MG63 (cell line): ENCODE measurements around the gene KBTBD7. TPM values are rescaled to one million over a fixed set of nuclear protein-coding genes. Genes with fewer than 3 reads are reported as not detected.

Source experiments
- DNase-seq: peaks from one replicate; pipeline ENCODE4 v3.0.0-alpha.2; 2020
- H3K27me3 ChIP-seq: fragments of 250-450 bp; sonication (Bioruptor Pico); 2 replicates; pipeline ENCODE4 v1.5.1; 2020; ENCODE audit warnings: mild to moderate bottlenecking, moderate library complexity
- H3K36me3 ChIP-seq: fragments of 250-450 bp; sonication (Bioruptor Pico); 2 replicates; pipeline ENCODE4 v1.5.1; 2020; ENCODE audit warnings: mild to moderate bottlenecking, moderate library complexity
- H3K4me3 ChIP-seq: fragments of 250-450 bp; sonication (Bioruptor Pico); 2 replicates; pipeline ENCODE4 v1.5.1; 2020; ENCODE audit warnings: mild to moderate bottlenecking, moderate library complexity
- H3K9me3 ChIP-seq: fragments of 250-450 bp; sonication (Bioruptor Pico); 2 replicates; pipeline ENCODE4 v1.5.1; 2020; ENCODE audit warnings: mild to moderate bottlenecking, moderate library complexity
- total RNA-seq: library from RNA; depleted of rRNA; stranded (reverse); fragments of >200 nt; shearing (Covaris generic); gene quantifications from 2 replicates; pipeline ENCODE4 v1.2.3, GENCODE V29; 2014; ENCODE audit warnings: low replicate concordance; rRNA removed

Gene KBTBD7
- total RNA-seq, 1 experiment from 2014 or later = 2.6 TPM

- Histone ChIP-seq H3K9me3 (peaks cover 6% of the 10 kb centered on the region), H3K4me3 (no peak overlapping the region), H3K36me3 (no peaks in the 10 kb centered on the region), H3K27me3 (no peaks in the 10 kb centered on the region)
- no peak for DNase-seq
Observed at GRCh38 chr13:41157048-41157717, 37.2 kb downstream of the KBTBD7 start.

GRCh38 chr13:41156620-41157019 lies 37.7 kb downstream of the KBTBD7 start:
- Histone ChIP-seq H3K4me3 (no peak overlapping the region), H3K27me3 (no peaks in the 10 kb centered on the region), H3K36me3 (no peaks in the 10 kb centered on the region), H3K9me3 (peaks cover 7% of the 10 kb centered on the region)
- no peak for DNase-seq

GRCh38 chr13:41154042-41154441 lies 40.3 kb downstream of the KBTBD7 start:
- DNase-seq = no peak
- Histone ChIP-seq H3K36me3 (no peaks in the 10 kb centered on the region), H3K27me3 (no peaks in the 10 kb centered on the region), H3K4me3 (no peak overlapping the region), H3K9me3 (peaks cover 24% of the 10 kb centered on the region)

- no peak overlapping the region for H3K4me3 ChIP-seq
- H3K9me3 ChIP-seq = peaks cover 37% of the 10 kb centered on the region
- H3K27me3 ChIP-seq = no peaks in the 10 kb centered on the region
- DNase-seq = no peak
- H3K36me3 ChIP-seq = no peaks in the 10 kb centered on the region
Observed at GRCh38 chr13:41152005-41152404, 42.4 kb downstream of the KBTBD7 start.

GRCh38 chr13:41150058-41150457 lies 44.3 kb downstream of the KBTBD7 start:
- no peak for DNase-seq
- Histone ChIP-seq H3K4me3 (no peak overlapping the region), H3K27me3 (no peaks in the 10 kb centered on the region), H3K36me3 (no peaks in the 10 kb centered on the region), H3K9me3 (peaks cover 41% of the 10 kb centered on the region)

- DNase-seq = no peak
- Histone ChIP-seq H3K36me3 (no peaks in the 10 kb centered on the region), H3K27me3 (no peaks in the 10 kb centered on the region), H3K9me3 (peaks cover 38% of the 10 kb centered on the region), H3K4me3 (no peak overlapping the region)
Observed at GRCh38 chr13:41148419-41149283, 45.7 kb downstream of the KBTBD7 start.

GRCh38 chr13:41145136-41145908 lies 49.0 kb downstream of the KBTBD7 start:
- Histone ChIP-seq H3K27me3 (no peaks in the 10 kb centered on the region), H3K9me3 (peaks cover 29% of the 10 kb centered on the region), H3K36me3 (no peaks in the 10 kb centered on the region; the same call in 1 of the 2 replicates), H3K4me3 (no peak overlapping the region)
- DNase-seq = peak; percentile 25

GRCh38 chr13:41144576-41144975 lies 49.8 kb downstream of the KBTBD7 start:
- Histone ChIP-seq H3K4me3 (no peak overlapping the region), H3K27me3 (no peaks in the 10 kb centered on the region), H3K36me3 (no peaks in the 10 kb centered on the region; the same call in 1 of the 2 replicates), H3K9me3 (peaks cover 21% of the 10 kb centered on the region)
- no peak for DNase-seq

Other genes starting within 250 kb of the KBTBD7 start
- 6.7 and 11.3 TPM in 2 replicates for gene ELF1, start 175.3 kb downstream of the KBTBD7 start, total RNA-seq
- gene WBP4, start 133.1 kb downstream of the KBTBD7 start, total RNA-seq = 10.5 and 15.7 TPM in 2 replicates
- 8.2 and 11.8 TPM in 2 replicates for gene KBTBD6, start 61.8 kb downstream of the KBTBD7 start, total RNA-seq
- 13.4 and 14.0 TPM in 2 replicates for gene MTRF1, start 69.0 kb upstream of the KBTBD7 start, total RNA-seq
- gene NAA16, start 116.7 kb upstream of the KBTBD7 start, total RNA-seq = 6.9 and 7.1 TPM in 2 replicates